Lung (tissue), 12 donors: ENCODE measurements around the gene ADM5. TPM values are rescaled to one million over a fixed set of nuclear protein-coding genes. Genes with fewer than 3 reads are reported as not detected.

Experiments used
- ATAC-seq: fragments of 200-7000 bp; cut with Tn5 transposase; one replicate; pipeline ENCODE4 v1.9.1; 2020; ENCODE audit warnings: moderate number of reproducible peaks; ENCODE audit not compliant: insufficient read depth, low FRiP score
- DNase-seq, 3 donors: peaks; one replicate each; pipeline ENCODE4 v3.0.0-alpha.2; 2013 to 2017
- H3K27ac ChIP-seq, 2 donors: one replicate each; pipeline ENCODE4 v1.5.1; 2013; ENCODE audit warnings: mild to moderate bottlenecking in 2 of 2, moderate library complexity in 2 of 2, control low read depth in 1 of 2, inconsistent platforms in 1 of 2, low read depth in 1 of 2, low read length in 1 of 2
- H3K27me3 ChIP-seq, 3 donors: one replicate each; pipeline ENCODE4 v1.5.1; 2013; ENCODE audit warnings: low read length in 2 of 3; ENCODE audit not compliant: control insufficient read depth in 3 of 3, insufficient read depth in 3 of 3
- H3K36me3 ChIP-seq, 4 donors: one replicate each; pipeline ENCODE4 v1.5.1; 2013; ENCODE audit warnings: low read length in 4 of 4, mild to moderate bottlenecking in 1 of 4, moderate library complexity in 1 of 4; ENCODE audit not compliant: control insufficient read depth in 4 of 4, insufficient read depth in 4 of 4
- H3K4me1 ChIP-seq, 5 donors: one replicate each; pipeline ENCODE4 v1.5.1; 2013; ENCODE audit warnings: low read length in 5 of 5, mild to moderate bottlenecking in 2 of 5, moderate library complexity in 1 of 5; ENCODE audit not compliant: control insufficient read depth in 5 of 5, insufficient read depth in 5 of 5
- H3K4me3 ChIP-seq: one replicate; pipeline ENCODE4 v1.5.1; 2013; ENCODE audit warnings: mild to moderate bottlenecking, control low read depth, moderate library complexity
- H3K9ac ChIP-seq, 2 donors: one replicate each; pipeline ENCODE4 v1.5.1; 2013; ENCODE audit warnings: low read length in 2 of 2, control low read depth in 1 of 2; ENCODE audit not compliant: insufficient read depth in 1 of 2
- H3K9me3 ChIP-seq, 4 donors: one replicate each; pipeline ENCODE4 v1.5.1; 2013; ENCODE audit warnings: low read length in 3 of 4, mild to moderate bottlenecking in 1 of 4, moderate library complexity in 1 of 4; ENCODE audit not compliant: control insufficient read depth in 4 of 4, insufficient read depth in 3 of 4
- WGBS, 2 donors: extraction: QIAGEN DNeasy Blood & Tissue Kit; methylation state at CpG; one replicate each; pipeline ENCODE4 v1.1.7; 2013; 5-methylcytosine and 5-hydroxymethylcytosine counted together
- polyA plus RNA-seq, 2 donors: library from polyadenylated mRNA; stranded (reverse); fragments of 200-250 nt; gene quantifications; one replicate each; pipeline ENCODE4 v1.2.1, GENCODE V29; 2013
- total RNA-seq, 2 donors: library from RNA; depleted of rRNA in 1 of 2; stranded (reverse); fragments of >200 nt in 1 of 2; gene quantifications; one replicate each; pipeline ENCODE4 v1.2.1, GENCODE V29; 2014 to 2021
- TF ChIP-seq, protein P1 (sequence below): IDR thresholded peaks from 2 replicates; pipeline ENCODE4 v1.5.1; 2012; ENCODE audit warnings: mild to moderate bottlenecking; ENCODE audit errors: control extremely low read depth, extremely low read depth
- donor health status: control.
- donor health status: control.
- donor health status: Bipolar disorder and iron deficiency.
- donor health status: healthy.
- donor health status: DM: yes; HTN: yes; CAD: no.

Gene ADM5
- total and polyA plus RNA-seq, 4 donors: 0.60 to 4.2 (median 3.0) TPM

DNA sequence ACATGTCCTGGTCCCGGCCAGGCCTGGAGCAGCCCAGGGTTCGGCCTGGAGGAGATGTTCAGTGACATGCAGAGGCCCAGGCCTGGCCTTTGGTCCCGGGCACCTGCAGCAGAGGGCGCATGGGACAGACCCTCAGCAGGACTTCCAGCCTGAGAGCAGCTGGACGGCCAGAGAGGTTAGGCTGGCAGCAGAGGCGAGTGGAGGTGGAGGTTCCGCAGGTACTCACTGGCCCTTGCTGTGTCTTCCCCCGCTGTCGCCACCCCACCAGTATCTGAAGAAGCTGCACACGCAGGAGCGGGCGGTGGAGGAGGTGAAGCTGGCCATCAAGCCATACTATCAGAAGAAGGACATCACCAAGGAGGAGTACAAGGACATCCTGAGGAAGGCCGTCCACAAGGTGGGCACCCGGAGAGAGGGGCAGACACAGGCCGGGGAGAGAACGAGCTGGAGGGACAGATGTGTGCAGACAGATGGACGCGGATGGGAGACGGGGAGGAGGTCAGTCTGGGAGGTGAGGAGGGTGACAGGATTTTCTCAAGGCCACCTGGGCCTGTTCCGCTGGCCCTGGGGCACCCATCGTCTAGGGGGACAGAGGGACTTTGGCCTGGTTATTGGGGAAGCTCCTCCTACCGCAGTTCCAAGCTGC is 31.8 kb upstream of the ADM5 start:
- Histone ChIP-seq H3K36me3 (peaks cover 11 to 92% (median 50%) of the 10 kb centered on the region in 4 donors), H3K4me3 (no peak overlapping the region), H3K27ac (no peak overlapping the region), H3K4me1 (no peaks in the 10 kb centered on the region), H3K9ac (no peak overlapping the region), H3K9me3 (no peaks in the 10 kb centered on the region), H3K27me3 (no peaks in the 10 kb centered on the region)
- TF ChIP-seq, protein P1, sequence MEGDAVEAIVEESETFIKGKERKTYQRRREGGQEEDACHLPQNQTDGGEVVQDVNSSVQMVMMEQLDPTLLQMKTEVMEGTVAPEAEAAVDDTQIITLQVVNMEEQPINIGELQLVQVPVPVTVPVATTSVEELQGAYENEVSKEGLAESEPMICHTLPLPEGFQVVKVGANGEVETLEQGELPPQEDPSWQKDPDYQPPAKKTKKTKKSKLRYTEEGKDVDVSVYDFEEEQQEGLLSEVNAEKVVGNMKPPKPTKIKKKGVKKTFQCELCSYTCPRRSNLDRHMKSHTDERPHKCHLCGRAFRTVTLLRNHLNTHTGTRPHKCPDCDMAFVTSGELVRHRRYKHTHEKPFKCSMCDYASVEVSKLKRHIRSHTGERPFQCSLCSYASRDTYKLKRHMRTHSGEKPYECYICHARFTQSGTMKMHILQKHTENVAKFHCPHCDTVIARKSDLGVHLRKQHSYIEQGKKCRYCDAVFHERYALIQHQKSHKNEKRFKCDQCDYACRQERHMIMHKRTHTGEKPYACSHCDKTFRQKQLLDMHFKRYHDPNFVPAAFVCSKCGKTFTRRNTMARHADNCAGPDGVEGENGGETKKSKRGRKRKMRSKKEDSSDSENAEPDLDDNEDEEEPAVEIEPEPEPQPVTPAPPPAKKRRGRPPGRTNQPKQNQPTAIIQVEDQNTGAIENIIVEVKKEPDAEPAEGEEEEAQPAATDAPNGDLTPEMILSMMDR: no peak
- DNase-seq (no peak), ATAC-seq (no peak)
- WGBS, 2 donors: 93 to 95% methylated on average over 22 of the region's 22 CpGs

DNA sequence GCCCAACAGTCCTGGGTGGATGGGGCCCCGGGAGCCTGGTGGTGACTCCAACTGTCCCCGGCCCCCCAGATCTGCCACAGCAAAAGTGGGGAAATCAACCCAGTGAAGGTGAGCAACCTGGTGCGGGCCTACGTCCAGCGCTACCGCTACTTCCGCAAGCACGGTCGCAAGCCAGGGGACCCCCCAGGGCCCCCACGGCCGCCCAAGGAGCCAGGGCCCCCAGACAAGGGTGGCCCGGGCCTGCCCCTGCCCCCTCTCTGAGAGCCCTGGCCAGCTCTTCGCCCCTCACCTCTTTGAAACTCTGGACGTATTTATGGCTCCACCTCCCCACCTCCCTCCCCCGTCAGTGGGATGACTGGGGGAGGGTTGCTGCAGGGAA is 31.3 kb upstream of the ADM5 start:
- ATAC-seq: no peak
- no peak for DNase-seq
- Histone ChIP-seq H3K9me3 (no peaks in the 10 kb centered on the region), H3K27ac (no peak overlapping the region), H3K27me3 (no peaks in the 10 kb centered on the region), H3K4me1 (no peaks in the 10 kb centered on the region), H3K36me3 (peaks cover 11 to 91% (median 48%) of the 10 kb centered on the region in 4 donors), H3K4me3 (no peak overlapping the region), H3K9ac (no peak overlapping the region)
- 89 to 99% methylated on average over 10 to 15 of the region's 15 CpGs for WGBS, 2 donors
- TF ChIP-seq, protein P1: no peak

DNA sequence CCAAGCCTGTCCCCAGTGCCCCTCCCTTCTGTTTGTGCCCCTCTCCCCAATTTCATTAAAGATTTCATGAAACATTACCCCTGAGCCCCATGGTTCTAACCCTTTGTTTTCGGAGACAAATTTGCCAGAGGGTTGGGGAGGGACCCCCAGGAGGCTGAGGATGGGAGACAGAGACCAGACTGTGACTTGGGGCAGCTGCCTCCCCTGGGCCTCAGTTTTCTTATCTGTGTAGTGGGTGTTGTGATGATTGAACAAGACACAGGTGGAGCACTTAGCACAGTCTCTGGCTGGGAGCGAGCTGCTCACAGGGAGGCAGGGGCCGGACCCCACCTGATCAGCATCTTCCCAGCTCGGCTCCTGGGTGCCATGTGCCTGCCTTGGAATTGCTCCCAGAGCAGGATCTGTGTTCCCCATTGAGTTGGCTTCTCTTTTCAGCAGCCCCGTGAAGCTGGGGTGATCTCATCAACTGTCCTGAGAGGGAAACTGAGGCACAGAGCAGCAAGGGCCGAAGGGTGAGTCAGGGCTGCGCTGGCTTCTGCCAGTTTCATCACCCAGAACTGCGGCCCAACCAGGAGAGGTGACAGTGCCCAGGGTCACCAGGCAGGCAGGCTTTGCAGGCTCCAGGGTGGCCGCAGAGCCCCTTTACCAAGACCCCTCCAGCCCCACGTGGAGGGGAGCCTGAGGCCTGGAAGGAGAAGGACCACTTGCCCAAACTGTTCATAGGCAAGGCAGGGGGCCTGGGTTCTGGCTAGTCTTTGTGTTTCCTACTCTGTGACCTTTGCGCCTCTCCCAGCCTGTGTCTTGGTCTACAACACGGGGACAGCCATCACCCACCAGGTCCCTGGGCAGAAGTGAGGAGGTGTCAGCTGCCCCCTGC is 30.6 kb upstream of the ADM5 start:
- TF ChIP-seq, protein P1: no peak
- Histone ChIP-seq H3K4me1 (peaks cover 0 to 2% (median 0%) of the 10 kb centered on the region in 5 donors), H3K27ac (no peak overlapping the region), H3K27me3 (no peaks in the 10 kb centered on the region), H3K9ac (no peak overlapping the region), H3K36me3 (peaks cover 11 to 84% (median 47%) of the 10 kb centered on the region in 4 donors), H3K4me3 (no peak overlapping the region), H3K9me3 (no peaks in the 10 kb centered on the region)
- DNase-seq (no peak), ATAC-seq (no peak)
- WGBS, 2 donors: 92 to 93% methylated on average over 11 to 12 of the region's 12 CpGs
